GM18868 (cell line): ENCODE measurements around the gene LIG4.
"Not testable (repeated sequence)": the region's sequence is repeated elsewhere in the genome, so short reads cannot be mapped to it uniquely, and the experiment has no call there.

ENCODE experiments used
- ATAC-seq: cut with Tn5 transposase; IDR thresholded peaks from one replicate; pipeline ENCODE4 v1.9.1; 2021; ENCODE audit warnings: mild to moderate bottlenecking, moderate library complexity; ENCODE audit not compliant: unreplicated experiment

Gene LIG4

GRCh38 chr13:108215436-108215835 lies at the start of gene LIG4:
LIG4 (minus strand) TSS chr13:108215536; CDS start chr13:108211268, 4,268 bp downstream.
- ATAC-seq: peak; percentile 75

DNA sequence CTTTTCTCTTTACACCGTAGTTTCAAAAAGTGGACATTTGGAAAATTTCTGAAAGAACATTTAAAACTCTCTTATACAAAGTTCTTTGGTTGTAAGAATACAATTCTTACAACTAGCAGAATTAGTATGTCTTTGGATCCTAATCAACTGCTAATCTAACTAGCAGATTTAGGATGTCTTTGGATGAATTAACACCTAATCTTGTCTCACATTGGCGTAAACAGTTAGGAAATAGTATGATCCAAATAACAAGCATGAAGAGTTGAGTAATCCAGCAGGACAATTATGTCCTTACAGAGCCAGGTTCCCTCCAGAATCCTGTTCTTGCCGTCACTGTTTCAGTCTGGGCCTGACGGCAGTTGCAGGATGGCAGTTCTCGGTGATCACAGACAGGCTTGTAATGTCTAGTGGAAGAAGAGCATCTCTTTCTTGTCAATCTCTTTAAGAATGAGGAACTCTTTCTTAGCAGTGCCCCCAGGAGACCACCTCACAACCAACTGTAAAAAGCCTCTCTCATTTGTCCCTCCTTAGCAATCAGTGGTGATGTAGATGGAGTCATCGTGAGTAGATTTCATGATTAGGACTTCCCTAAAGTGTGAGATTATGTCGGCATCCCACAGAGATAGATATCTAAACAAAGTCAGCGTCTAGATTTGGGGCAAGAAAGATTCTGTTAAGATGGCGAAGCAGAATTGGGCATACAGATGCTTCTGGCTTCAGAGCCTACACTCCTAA lies 48.5 kb upstream of the LIG4 start:
- no peak for ATAC-seq

GRCh38 chr13:108257248-108257647 lies 41.9 kb upstream of the LIG4 start:
- no peak for ATAC-seq

DNA sequence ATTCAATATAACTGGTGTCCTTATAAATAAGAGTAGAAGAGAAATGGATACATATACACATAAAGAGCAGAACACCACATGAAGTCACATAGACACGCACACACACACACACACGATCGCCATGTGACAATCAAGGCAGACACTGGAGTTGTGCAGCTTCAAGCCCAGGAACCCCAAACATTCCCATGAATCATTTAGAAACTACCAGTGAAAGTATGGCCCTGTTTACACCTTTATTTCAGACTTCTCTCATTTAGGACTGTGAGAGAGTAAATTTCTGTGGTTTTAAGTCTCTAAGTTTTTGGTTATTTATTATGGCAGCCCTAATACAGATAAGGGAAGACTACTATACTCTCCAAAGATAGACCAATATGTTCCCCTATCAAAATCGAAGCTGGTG lies 33.8 kb upstream of the LIG4 start:
- peak; percentile 96 for ATAC-seq

DNA sequence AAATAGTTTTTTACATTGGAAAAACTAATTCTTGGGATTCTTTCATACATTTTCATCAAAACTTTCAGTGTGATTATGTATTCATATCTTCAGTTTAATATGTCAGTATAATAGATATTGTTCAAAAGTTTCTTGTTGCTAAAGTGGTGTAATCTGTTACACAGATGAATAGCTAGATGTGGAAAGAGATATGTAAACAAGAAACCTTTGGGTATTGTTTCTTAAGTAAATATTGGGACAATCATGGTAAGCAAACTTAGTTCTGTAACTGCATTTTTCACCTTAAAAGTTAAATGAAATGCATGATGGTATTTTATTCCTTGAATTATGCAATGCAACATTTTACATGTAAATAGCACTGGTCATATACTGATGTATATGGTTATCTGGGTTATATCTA lies 15.0 kb upstream of the LIG4 start:
- ATAC-seq: no peak

DNA sequence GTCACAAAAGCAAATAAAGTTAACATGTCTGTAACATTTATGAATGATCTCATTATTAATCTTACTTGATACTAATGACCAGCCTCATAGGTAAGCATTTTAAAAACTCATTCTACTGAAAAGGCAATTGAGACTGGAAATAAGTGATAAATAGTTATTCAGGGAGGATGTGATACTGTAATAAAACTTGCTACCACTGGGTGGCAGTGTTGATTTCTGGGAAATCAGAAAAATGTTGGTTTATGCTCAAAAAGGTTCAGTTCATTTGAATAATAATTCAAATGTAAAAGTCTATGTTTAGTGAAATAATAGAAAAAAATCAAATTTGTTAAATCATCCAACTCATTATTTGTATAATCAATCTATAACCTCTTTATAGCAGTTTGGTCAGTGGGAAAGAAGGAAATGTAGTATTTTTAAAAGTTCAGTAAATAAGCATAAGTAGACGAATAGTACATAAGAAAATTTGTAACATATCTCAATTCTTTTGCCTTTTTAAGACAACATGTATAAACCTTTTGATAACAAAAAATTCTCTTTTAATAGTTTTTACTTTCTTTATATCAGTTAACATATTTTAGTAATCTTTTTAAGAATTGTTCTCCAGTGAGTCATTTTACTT lies 12.4 kb upstream of the LIG4 start:
- ATAC-seq: no peak

DNA sequence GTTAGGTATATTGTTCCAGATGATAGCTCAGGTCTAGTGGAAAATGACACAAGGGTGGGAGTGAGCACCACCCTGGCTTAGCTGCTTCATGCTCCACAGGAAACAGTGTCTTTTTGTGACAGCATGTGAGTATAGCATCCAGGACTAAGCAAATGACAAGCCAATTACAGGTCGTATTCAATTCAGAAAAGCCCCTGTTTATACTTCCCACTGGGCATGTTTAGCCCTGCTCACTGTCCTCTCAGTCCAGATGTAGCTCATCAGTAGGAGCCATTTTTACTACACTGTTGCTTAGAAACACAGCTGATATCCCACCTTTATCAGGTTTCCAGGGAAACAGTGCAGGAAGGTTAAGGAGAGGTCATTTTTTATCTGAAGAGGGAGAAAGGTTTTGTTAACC lies 10.8 kb upstream of the LIG4 start:
- ATAC-seq: peak; percentile 26

- peak; percentile 68 for ATAC-seq
These were observed 10.1 kb upstream of the LIG4 start for GRCh38 chr13:108225440-108225839.

DNA sequence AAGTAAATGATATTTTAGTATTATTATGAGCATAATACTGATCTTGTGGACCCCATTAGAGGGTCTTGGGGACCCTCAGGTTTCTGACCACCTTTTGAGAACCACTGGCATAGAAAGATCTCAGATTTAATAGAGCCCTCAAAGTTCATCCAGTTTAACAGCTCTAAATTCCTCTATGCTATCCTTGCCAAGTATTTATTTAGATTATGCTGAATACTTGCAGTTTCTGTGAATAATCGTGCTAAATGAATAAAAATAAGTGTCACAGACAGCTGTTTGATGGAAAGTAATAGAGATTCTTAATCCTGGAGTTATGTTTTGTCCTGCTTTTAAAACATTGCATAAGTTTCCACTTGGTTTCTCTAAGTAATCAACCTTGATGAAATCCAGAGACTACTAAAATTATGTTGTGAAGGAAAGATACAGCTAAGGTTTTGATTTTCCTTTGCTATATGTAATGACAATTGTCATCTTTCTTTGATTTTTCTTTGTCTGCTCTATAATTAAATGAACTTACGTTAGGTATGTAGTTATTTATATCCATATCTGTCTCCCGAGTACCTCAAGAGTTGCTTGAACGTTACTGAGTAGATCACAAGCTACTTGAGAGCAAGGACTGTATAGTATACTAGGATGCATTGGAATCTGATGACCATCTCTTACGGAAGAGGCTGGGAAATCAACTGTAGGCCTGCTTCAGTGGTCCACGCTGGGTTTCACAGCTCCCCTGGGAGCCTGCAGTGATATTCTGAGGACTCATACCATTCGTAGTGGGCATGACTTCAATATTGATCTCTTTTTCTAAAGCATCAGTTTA lies 8.6 kb upstream of the LIG4 start:
- no peak for ATAC-seq

- no peak for ATAC-seq
These were observed 4.7 kb upstream of the LIG4 start for GRCh38 chr13:108220041-108220440.

GRCh38 chr13:108218044-108218974 lies 3.0 kb upstream of the LIG4 start, which contains the start of gene ABHD13:
ABHD13 (plus strand) TSS chr13:108218392; CDS start chr13:108229219, 10,827 bp downstream.
- peak; percentile 74 for ATAC-seq

DNA sequence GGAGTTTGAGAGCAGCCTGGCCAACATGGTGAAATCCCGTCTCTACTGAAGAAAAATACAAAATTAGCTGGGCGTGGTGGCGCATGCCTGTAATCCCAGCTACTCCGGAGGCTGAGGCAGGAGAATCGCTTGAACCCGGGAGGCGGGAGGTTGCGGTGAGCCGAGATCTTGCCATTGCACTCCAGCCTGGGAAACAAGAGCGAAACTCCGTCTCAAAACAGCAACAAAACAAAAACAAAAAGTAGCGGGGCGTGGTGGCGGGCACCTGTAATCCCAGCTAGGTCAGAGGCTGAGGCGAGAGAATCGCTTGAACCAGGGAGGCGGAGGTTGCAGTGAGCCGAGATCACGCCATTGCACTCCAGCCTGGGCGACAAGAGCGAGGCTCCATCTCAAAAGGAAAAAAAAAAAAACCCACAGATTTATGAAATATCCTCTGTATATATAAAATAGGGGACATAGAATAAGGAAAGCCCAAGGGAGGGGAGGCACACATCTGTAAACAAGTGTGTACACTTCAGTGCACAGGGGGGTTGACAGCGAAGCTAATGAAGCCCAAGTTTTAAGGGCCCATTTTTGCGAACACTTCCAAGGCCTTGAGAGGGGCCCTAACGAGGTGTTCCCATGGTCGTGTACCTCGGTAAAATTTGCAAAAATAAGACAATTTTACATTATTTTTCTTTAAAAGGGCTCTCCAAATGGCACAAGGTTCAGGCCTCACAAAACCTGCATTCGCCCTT lies 2.1 kb upstream of the LIG4 start:
- ATAC-seq: not testable (repeated sequence)

DNA sequence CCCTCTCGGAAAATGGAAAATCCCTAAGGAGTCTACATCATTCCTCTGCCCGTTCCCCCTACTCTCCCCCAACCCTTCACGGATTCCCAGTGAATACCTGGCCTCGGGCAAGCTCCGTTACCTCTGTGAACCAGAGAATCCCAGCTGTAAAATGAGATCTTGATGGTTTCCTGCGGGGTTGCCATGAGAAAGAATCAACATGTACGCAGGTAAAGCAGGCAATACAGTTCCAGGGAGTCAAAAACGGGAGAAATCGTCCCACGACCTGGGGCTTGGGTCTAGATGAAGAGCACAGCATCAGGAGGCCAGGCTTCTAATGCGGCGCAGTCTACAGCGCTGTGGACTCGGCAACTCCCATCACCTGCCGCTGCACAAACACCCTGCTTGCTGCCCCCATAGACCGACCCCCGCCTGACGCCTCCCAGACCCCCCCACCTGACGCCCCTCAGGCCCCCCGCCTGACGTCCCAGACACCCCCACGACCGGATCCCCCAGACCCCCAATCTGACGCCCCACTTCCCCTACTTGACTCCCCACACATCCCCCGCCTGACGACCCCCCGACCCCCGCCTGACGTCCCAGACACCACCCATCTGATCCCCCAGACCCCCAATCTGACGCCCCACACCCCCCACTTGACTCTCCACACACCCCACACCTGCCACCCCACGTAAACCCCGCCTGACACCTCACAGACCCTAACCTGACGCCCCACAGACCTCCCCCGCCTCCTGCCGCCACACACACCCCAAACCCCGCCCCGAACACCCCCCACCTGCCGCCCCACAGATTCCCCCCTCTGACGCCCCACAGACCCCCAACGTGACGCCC lies 680 bp downstream of the LIG4 start:
- no peak for ATAC-seq

DNA sequence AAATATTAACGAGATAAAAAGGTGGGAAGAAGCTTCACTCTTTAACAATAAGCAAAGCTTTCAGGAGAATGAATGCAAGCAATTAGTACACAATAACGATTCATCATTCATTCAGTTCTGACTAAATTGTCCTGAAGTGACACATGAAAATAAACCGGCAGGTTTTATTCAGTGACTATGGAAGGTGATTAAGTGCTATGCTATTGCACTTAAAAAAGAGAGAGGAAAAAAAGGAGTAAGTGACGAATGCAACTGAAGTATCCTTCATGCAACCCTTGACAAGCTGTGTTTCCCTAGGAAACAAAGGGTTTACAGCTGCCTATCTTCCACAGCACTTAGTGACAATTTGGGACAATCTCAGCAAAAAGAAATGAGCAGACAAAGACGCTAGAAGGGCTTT lies 1.4 kb downstream of the LIG4 start:
- ATAC-seq: no peak

GRCh38 chr13:108212886-108213285 lies 2.5 kb downstream of the LIG4 start:
- ATAC-seq: peak; percentile 30

DNA sequence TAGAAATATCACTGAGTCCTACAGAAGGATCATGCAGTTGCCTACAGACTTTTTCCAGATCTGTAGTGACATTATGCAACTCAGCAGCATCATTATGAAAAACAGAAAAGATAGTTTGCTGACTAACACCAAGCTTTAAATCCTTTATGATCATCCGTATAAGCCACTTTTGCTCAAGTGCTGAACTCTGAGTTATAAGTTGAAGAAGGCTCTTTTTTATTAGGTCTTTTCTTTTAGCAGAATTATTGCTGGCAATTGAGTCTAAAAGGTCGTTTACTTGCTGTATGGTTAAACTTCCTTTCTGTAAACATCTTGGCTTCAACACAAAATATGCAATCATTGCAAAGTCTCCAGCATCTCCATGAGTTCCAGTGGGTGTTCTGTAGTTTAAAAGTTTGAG lies 4.8 kb downstream of the LIG4 start:
- no peak for ATAC-seq

- ATAC-seq: no peak
These were observed 14.4 kb downstream of the LIG4 start for GRCh38 chr13:108200781-108201398.

DNA sequence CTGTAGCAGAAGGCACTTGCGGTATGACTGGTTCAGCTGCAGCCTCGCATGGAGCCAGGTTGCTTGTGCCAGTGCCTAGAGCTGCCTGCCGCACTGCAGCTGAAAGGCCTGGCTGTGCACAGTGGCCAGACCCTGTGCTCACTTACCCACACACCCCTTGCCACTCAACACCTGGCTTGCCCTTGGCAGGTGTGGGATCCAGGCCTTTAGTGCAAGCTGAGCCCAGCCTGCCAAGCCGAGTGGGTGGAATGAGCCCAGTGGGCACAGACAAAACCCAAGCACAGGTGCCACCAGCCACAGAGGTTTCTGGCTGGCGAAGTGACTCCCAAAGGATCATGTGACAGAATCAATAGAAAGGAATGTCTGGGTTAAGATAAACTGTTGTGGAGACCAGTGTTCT lies 19.5 kb downstream of the LIG4 start:
- ATAC-seq: no peak

DNA sequence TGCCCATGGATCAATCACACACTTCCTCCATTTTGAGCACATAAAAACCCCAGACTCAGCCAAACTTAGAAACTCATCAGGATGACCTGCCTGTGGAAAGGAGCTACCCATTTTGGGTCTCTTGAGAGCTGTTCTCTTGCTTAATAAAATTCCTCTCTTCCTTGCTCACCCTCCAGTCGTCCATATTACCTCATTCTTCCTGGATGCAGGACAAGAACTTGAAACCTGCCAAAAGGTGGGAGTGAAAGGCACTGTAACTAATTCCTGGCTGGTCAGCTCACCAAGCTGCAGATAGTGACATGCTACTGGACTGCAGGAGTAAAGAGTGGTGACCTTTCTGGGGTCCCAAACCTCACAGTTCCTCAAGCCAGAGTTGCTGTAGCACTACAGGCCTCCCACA lies 20.2 kb downstream of the LIG4 start:
- ATAC-seq: no peak
